ENCODE results near the gene GARNL3.

DNA sequence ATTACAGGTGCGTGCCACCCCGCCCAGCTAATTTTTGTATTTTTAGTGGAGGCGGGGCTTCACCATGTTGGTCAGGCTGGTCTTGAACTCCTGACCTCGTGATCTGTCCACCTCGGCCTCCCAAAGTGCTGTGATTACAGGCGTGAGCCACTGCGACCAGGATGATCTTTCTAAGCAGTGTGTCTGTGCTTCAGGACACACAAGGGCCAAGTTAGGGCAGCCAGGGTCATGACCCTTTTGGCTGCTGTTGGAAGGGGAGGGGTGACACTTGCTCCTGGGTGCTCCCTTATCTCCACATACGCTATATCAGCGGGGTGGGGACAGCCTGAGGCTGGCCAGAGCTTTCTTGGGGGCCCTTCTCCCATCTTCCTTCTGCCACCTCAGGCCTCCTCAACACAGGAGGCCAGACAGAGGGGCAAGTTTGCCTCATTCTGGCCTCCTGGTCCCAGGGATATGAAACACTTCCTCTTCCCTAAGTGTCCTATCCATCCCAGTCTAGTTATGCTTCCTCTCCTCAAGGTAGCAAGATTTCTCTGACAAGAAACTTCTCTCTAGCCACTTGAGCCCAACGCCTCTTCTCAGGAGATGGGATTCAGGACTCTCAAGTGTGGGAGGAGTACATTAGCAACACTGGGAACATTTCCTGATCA, 157.7 kb downstream of the GARNL3 start:
- TF ChIP-seq CTCF (IDR thresholded peaks at IDR 0.05) (no peak), POLR2A (IDR thresholded peaks at IDR 0.05) (no peak)
